MM.1S (cell line): ENCODE results near the gene SPATA21.
"Not testable (repeated sequence)": the region's sequence is repeated elsewhere in the genome, so short reads cannot be mapped to it uniquely, and the experiment has no call there.

Source experiments
- CTCF ChIP-seq: fragments of 300-600 bp; sonication (generic); IDR thresholded peaks from 2 replicates; pipeline ENCODE4 v1.5.1; 2016; ENCODE audit warnings: antibody characterized with exemption, low read length, mixed read lengths
- EZH2 ChIP-seq: fragments of 300-600 bp; sonication (generic); optimal IDR thresholded peaks from 2 replicates; pipeline ENCODE3; 2017; ENCODE audit warnings: low read depth, mild to moderate bottlenecking, antibody characterized with exemption, low read length, mixed read lengths
- EZH2phosphoT487 ChIP-seq: fragments of 300-600 bp; sonication (generic); IDR thresholded peaks from 2 replicates; pipeline ENCODE4 v1.6.1; 2018; ENCODE audit warnings: antibody characterized with exemption, low read length

GRCh38 chr1:16475771-16476770, 38.8 kb upstream of the SPATA21 start:
- not testable (repeated sequence) for TF ChIP-seq CTCF, EZH2phosphoT487, EZH2
